GM18519 (cell line): ENCODE results near the gene MLPH.

ENCODE experiments used
- ATAC-seq: cut with Tn5 transposase; IDR thresholded peaks from one replicate; pipeline ENCODE4 v1.9.1; 2021; ENCODE audit warnings: mild to moderate bottlenecking, moderate library complexity; ENCODE audit not compliant: unreplicated experiment, low FRiP score

MLPH gene

DNA sequence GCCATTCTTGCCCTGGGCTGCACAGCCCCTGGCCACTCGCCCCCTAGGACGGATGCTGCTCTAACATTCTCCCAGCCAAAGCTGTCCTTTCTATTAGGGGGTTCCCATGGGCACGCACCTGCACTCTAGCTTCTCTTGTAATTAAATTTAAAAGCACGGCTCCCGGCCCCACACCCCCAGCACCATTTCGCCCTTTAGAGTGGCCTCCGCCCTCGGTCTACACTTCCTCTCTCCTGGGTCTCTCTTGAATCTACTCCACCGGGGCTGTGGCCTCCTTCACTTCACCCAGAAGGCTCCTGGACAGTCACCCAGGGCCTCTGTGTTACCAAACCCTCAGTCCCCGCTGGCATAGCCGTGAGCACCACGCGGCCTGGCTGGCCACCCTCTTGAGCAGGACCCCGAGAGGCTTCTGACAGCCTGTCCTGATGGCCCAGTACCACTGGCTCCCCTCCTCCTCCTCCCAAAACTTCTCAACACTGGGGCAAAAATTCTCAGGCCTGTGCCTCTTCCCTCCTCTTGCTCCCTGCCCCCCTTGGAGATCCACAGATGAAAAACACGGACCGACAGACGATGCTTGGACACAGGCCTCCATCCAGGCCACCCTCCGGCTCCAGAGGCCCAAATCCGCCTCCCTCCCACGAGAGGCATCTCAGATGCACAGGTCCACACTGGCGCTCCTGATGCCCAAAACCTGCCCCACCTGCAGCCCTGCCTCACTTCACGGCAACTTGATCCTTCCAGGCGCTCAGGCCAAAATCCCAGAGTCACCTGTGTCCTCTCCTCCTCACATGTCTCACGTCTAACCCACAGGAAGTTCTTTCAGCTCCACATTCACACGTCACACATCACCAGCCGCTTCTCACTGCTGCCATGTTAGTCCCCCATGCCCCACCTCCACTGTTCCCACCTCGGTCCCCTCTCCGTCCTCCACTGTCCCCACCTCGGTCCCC, 110.4 kb downstream of the MLPH start:
- no peak for ATAC-seq

GRCh38 chr2:237598468-237599208, 111.6 kb downstream of the MLPH start:
- ATAC-seq: no peak

- no peak for ATAC-seq
These were observed 112.5 kb downstream of the MLPH start for GRCh38 chr2:237599465-237600110.

DNA sequence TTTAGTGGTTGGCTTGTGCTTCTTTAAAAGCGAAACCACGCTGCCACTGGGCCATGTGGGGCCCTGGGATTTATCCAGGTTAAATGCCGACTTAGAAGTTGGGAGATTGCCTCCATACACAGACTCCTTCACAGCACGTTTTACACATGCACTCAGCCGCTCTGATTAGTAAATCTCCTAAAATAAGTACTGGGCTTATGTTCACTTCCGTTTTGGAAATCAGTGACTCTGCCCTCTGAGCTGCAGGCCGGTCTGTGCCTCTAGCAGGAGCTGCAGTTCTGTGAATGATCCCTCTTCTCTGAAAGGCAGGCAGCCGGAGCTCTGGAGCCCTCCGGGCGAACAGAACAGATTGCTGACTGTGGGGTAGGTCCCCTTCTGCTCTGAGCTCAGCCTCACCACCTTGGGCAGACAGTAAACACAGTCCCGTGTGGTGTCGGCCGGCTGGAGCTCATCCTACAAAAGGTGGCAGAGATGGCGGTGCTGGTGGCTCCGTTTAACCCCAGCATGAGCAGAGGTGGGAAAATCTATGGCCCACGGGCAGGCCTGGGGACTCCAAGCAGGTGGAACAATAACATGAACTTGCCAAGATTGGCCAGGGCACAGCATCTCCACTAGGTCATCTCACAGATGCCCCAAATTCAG, 113.3 kb downstream of the MLPH start:
- ATAC-seq: no peak

- no peak for ATAC-seq
These were observed 114.5 kb downstream of the MLPH start for GRCh38 chr2:237601453-237602116.

DNA sequence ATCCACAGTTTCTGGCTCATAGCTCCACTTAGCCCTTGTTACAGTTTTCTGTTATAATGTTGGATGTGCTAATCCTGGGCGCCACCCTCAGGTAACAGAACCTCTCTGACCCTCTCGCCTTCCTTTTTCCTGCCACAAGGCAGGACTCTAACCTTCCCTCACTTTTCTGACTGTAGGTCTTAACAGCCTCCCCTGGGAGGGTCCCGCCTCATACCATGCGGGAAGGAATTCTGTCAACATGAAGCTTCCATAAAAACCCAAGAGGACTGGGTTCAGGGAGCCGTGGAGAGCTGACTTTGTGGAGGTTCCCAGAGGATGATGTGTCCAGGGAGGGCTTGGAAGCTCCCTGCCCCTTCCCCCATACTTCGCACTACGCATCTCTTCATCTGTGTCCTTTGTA, 115.4 kb downstream of the MLPH start:
- no peak for ATAC-seq

- ATAC-seq: no peak
These were observed 116.1 kb downstream of the MLPH start for GRCh38 chr2:237603049-237603717.

DNA sequence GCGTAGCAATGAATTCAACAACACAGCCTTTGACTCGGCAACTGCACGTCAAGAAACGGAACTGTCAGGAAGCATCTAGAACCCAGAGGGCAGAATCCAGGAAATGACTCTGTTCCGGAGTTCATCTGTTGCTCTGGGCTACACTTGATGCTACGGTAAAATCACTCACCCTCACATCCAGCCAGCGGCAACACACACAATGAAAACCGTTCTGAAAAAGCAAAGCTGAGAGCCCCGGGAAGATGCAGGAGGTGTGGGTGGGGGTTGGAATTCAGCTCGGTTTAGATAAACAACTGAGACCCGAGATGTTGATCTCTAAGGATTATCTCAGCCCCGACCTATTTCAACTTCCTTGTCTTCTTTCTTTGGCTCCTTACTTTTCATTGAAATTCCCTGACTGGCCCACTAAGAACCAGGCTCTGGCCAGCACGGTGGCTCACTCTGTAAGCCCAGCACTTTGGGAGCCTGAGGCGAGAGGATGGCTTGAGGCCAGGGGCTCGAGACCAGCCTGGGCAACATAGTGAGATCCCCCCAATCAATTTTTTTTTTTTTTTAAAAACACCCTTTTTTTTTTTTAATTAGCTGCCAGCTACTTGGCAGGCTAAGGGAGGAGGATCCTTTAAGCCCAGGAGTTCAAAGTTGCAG, 116.8 kb downstream of the MLPH start:
- ATAC-seq: no peak

GRCh38 chr2:237604391-237604790, 117.3 kb downstream of the MLPH start:
- ATAC-seq: no peak
